GM21825 (cell line): ENCODE results near the gene INAFM1.
A peak's percentile ranks its signal among the peaks of the same experiment; 100 is the strongest.
"Not testable (repeated sequence)": the region's sequence is repeated elsewhere in the genome, so short reads cannot be mapped to it uniquely, and the experiment has no call there.

Experiments
- ATAC-seq: cut with Tn5 transposase; IDR thresholded peaks from one replicate; pipeline ENCODE4 v1.9.1; 2021; ENCODE audit warnings: mild to moderate bottlenecking, moderate library complexity; ENCODE audit not compliant: unreplicated experiment

INAFM1 gene

GRCh38 chr19:47267350-47267759, 7.3 kb upstream of the INAFM1 start:
- no peak for ATAC-seq

DNA sequence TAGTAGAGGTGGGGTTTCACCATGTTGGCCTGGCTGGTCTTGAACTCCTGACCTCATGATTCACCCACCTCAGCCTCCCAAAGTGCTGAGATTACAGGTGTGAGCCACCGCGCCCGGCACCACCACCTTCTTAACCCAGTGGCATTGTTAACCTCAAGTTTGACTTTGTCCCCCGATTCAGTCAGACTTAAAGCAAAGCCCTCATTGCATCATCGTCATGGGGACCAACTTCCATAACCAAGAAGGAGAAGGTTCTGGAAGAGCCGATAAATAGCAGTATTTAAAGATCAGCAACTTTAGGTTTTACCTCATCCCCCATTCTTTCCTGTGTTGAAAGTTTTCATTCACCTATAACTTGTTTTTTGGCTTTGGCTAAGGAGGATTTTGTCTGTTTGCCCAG, 6.7 kb upstream of the INAFM1 start:
- no peak for ATAC-seq

- no peak for ATAC-seq
Measured at GRCh38 chr19:47269596-47269995, 5.1 kb upstream of the INAFM1 start.

GRCh38 chr19:47270408-47270807, 4.3 kb upstream of the INAFM1 start:
- no peak for ATAC-seq

- ATAC-seq = no peak
Measured at GRCh38 chr19:47271949-47272348, 2.7 kb upstream of the INAFM1 start.

- ATAC-seq = no peak
Measured at GRCh38 chr19:47272448-47273312, 2.0 kb upstream of the INAFM1 start.

DNA sequence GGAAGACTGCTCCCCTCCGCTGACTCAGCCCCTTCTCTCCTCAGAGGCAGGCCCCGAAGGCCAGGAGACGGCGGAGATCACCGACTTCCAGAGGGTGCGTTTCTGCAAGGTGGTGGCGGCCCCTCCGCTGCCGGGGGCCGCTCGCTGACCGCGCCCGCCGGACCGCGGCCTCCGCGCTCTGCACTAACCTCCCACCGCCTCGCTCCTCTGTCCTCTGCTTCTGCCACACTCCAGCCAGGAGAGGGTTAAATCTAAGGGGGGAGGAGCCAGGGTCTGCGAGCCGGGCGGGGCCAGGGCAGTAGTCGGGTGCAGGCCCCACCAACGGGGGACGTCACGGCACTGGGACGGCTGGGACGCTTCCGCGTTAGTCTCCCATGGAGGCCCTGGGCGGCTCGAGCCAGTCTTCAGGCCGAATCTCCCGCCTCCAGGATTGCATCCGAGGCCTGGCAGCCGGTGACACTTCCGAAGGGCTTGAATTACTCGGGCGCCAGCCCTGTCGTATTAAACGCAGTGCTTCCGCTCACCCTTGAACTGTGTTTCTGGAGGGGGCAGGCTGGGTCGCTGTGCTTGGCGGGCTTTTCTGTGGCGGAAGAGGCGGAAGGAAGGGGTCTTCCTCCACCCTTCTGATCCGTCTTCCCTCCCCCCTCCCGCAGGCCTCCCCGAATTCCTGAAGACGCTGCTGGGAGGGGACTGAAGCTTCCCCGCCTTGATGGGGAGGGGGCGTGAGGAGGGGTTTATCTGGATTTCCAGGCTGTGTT, 1.2 kb upstream of the INAFM1 start:
- ATAC-seq = peak; percentile 46

DNA sequence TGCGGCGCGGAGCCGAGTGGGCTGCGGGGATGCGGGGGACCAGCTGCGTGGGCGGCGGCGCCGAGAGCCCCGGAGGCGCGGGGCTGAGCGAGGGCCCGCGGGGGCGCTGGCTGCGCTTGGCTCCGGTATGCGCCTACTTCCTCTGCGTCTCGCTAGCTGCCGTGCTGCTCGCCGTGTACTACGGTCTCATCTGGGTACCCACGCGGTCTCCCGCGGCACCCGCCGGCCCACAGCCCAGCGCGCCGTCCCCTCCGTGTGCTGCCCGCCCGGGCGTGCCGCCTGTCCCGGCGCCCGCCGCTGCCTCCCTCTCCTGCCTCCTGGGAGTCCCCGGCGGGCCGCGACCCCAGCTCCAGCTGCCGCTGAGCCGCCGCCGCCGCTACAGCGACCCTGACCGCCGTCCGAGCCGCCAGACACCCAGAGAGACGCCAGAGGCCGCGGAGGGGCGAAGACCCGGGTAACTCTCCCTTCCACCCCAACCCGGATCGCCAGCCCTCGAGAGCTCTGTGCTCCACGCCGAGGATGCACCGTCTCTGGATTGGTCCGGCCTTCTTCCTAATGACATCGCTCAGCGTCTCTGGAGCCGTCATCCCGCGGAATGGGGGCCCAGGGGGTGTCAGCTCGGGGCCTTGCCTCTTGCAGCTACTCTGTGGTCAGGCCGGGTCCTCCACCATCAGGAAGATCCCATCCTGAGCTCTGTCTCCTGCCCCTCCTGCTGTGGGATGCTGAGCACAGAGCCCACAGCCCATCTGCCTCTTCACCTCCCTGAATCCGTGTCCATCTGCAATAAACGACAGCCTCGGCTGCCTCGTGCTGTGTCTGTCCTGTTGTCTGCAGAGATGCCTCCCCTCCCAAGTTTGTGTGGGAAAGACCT, 441 bp downstream of the INAFM1 start:
- no peak for ATAC-seq

DNA sequence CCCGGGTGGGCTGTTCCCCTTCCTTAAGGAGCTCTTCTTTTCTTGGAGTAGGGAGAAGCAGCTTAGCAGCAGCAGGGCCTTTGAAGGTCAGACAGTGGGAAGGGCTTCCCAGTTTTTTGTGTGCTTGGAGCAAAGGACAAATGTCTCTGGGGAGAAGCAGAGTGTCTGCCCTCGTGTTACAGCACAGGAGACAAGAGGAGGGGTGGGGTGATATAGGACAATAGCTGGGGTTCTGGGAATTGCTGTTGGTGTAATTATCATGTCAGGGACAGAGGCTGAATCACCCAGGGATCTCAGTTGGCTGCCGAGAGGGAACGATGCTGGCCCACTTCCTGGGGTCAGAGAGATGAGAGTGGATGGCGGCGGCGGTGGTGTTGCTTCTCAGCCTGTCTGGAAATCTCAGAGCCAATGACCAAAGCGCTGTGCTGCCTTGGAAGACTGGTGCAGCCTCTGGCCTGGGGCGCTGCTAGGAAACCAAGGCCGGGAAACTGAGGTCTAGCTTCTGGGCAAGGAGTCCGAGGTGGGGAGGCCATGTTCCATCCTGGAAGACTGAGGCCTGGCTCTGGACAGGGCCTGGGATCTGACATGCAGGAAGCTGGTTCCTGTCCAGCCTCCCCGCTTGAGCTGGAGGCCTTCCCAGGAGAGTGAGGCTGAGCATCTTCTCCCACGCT, 1.2 kb downstream of the INAFM1 start:
- no peak for ATAC-seq

DNA sequence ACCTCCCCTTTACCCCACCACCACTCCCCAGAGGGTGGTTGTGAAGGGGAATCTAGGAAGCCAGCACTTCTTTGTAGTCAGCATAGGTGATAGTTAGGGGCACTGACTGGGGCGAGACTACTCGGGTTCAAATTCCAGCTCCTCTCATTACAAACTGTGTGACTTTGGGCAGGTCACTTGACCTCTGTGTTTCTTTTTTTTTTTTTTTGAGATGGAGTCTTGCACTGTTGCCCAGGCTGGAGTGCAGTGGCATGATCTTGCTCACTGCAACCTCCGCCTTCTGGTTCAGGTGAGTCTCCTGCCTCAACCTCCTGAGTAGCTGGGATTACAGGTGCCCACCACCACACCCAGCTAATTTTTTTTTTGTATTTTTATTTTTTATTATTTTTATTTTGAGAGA, 1.8 kb downstream of the INAFM1 start:
- ATAC-seq = not testable (repeated sequence)

- ATAC-seq = no peak
Measured at GRCh38 chr19:47280183-47280797, 5.6 kb downstream of the INAFM1 start.

DNA sequence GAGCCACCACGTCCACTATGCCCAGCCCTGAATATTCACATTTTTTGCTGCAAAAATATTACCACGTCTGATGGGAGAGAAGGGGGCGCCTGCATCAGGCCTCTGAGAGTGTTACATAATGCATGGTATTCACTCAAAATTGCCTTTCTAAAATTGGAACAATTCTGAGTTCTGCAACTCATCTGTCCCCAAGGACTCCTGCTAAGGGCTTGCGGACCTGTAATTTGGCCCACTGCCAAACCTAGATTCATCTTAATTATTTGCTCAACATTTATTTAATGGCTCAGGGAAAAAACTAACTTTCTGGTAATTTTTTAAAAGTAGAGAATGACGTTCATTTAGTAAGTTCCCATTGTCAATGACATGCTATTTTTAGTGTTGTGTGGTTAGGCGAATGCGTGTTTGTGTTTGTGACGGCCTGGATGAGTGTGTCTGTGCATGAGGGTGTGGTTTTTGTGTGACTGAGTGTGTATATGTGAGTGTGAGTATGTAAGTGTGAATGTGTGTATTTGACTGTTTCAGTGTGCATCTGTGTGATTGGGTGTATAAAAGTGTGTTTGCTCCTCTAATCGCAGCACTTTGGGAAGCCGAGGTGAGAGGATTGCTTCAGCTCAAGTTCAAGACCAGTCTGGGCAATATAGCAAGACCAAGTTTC, 8.8 kb downstream of the INAFM1 start:
- ATAC-seq = no peak

DNA sequence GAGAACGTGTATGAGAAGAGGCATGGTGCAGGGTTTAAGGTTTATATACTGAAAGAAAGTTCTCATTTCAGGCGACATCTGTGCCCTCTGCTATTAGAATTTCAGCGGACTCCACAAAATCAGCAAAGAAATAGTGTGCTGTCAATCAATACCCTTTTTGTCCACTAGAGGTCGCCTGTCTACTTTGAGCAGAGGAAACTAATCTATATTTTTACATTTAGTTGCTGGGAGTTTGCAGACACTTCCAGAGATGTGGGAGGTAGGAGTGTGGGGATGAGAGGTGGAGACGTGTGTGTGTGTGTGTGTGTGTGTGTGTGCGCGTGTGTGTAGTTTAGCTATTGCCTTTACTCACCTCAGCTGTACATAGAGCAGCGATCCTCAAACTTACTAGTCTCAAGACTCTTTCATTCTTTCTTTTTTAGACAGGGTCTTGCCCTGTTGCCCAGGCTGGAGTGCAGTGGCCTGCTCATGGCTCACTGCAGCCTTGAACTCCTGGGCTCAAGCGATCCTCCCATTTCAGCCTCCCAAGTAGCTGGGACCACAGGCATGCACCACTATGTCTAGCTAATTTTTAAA, 9.7 kb downstream of the INAFM1 start:
- no peak for ATAC-seq

GRCh38 chr19:47296036-47296435, 21.4 kb downstream of the INAFM1 start:
- ATAC-seq = no peak

DNA sequence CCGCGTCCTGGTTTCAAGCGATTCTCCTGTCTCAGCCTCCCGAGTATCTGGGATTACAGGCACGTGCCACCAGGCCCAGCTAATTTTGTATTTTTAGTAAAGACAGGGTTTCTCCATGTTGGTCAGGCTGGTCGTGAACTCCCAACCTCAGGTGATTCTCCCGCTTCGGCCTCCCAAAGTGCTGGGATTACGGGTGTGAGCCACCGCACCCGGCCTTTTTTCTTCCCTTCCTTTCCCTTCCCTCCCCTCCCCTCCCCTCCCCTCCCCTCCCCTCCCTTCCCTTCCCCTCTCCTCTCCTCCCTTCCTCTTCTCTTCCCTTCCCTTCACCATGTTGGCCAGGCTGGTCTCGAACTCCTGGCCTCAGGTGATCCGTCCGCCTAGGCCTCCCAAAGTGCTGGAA, 26.2 kb downstream of the INAFM1 start:
- ATAC-seq = not testable (repeated sequence)

- no peak for ATAC-seq
Measured at GRCh38 chr19:47302249-47302648, 27.6 kb downstream of the INAFM1 start.

DNA sequence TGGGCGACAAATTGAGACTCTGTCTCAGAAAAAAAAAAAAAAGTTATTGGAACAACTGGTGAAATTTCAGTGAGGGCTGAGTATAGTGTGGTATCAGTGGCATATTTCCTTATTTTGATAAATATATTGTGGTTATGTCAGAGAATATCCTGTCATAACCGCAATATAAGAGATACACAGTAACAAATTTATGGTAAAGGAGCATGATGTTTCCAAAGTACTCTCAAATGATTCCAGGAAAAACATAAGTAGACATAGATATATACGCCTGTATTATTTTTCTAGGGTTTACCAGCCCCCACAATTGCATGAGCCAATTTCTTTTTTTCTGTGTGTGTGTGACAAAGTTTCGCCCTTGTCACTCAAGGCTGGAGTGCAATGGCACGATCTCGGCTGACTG, 29.3 kb downstream of the INAFM1 start:
- ATAC-seq = no peak

DNA sequence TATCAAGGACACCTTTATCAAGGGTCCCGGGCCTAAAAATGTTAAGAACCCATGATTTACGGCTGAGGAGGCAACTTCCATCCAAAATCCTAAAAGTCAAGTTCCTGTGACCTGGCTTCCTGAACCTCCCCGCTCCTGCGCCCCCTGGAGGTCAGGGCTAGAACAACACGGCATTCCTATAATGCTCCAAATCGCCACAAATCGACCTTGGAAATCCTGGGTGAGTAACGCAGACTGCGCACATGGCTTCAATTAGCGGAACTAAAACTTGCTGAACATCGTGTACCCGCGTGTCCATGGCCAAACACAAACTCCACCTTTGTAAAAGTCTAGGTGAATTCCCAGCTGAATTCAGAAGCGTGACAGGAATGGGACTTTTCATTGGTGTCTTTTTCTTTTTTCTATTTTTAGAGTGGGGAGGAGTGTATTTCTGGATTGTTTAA, 30.6 kb downstream of the INAFM1 start:
- no peak for ATAC-seq

GRCh38 chr19:47306303-47306702, 31.6 kb downstream of the INAFM1 start:
- ATAC-seq = no peak
